Measurements from ENCODE around the gene GOSR2.
"Not testable (repeated sequence)": the region's sequence is repeated elsewhere in the genome, so short reads cannot be mapped to it uniquely, and the experiment has no call there.

Gene GOSR2

DNA sequence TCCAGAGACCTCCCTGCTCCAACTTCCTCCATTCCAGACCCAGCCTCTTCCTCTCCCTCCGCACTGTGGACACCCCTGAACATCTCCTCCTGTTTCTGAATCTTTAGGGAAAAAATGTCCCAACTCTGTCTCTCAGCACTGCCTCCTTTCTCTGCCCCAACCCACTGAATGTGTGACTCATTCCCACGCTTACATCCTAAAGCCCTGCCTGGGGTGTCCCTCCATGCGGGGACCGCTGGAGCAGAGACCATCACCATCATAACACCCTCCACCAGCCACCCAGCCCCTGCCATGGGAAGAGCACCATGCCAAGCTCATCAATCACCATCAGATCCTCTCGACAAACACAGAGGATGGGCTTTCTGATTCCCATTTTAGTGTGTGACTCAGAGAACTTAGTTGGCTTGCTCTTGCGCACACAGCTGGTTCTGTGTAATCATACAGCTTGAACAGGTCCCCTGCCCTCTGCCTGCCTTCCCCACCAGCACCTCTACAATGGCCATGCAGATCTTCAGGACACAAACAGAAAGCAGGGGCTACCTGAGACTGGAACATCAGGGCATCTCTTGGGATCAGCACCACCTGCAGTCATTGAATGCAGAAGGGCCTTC lies 45.4 kb downstream of the GOSR2 start:
- no peak for DNase-seq

DNA sequence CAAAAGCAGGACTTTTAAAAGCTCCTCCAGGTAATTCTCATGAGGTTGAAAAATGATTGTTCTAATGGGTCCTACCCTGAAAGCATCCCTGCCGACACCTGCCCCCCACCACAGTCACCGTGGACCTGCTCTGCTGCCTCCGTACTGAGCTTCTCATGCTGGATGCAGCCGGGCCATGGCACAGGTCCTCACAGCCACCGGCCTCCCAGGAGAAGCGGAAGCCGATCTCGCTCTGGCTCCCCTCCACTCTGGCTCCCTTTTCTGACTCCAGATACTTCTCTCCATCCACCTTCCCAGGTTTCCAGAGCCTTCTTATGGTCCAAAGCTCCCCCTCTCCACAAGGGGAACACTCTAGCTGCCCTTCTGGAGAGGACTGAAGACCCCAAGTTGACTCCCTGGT lies 45.9 kb downstream of the GOSR2 start:
- no peak for DNase-seq

DNA sequence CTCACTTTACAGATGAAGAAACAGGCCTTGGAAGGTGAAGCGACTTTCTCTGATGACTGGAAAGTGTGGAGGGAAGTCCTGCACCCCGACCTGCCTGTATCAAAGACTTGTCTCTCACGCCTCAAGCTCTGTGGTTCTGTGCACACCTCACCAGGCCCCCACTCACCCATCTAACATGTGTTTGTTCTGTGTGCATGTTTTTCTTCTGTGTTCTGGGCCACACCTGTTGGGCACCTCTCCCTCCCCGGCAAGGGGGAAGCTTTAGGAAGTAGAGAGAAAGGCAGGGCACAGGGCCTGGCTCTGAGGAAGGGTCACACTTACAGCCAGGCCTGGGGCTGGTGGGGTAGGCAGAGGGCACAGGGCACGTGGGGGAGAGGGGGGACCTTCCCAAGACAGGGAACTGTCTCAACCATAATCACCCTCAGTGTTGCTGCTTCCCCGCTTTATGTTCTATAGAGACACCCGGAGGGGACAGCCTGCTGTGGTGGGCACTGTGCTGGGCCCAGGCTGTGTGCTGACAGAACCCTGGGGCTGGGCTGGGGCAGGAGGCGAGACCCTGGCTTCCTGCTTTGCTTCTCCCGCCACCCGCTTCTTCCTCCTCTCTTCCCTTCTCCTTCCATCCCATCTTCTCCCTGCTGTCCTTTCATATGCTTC lies 48.8 kb downstream of the GOSR2 start:
- DNase-seq, result no peak

DNA sequence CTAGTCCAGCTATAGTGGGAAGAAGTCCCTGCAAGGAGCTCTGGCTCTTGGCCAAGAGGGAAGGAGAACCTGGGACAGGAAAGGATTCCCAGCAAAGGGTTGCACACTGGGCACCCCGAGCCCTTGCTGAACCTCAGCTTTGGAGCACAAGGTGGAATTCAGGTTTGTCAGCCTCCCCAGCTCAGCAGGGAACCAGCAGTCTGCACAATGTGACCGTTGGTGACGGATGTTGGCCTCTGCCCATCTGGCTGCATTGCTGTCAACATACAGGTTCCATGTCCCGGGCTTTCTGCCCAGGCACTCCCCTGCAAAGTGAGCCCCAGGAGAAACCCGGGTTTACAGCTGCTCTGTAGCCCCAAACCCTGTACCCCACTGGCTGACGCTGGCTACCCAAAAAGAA lies 49.4 kb downstream of the GOSR2 start:
- DNase-seq, result no peak

DNA sequence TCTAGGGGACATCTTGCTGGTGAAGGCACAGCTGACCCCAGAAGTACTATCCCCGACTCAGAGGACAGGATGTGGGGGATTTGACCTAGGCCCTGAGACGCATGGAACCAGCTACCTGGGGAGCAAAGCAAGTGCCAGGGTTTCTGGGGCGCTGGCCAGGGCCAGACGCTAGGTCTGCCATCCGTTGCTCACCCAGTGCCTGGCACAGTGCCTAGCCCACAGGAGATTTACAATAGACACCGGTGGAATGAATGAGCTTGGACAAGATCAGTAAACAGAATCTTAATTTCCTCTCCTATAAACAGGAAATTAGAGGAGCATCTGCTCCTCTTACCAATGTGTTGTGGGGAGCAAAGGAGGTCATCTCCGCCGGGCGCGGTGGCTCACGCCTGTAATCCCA lies 51.1 kb downstream of the GOSR2 start:
- DNase-seq, result no peak

DNA sequence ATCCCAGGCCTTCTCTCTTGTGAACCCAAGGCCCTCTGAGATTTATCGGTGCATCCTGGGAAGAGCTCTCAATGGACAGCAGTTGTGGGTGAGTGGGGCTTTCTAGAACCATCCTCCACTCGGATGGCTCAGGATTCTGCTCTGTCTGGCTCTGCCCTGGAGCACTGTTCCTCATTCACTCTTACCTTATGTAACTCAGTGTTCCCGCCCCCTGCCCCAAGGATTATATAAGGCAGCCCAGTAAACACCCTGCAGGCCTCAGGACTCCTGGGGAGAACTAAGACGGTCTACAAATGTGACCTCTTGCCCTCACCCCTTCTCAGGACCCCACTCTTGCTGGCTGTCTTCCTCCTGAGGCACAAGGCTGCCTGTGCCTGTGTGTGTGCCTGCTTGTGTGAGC lies 52.3 kb downstream of the GOSR2 start:
- DNase-seq, result no peak

DNA sequence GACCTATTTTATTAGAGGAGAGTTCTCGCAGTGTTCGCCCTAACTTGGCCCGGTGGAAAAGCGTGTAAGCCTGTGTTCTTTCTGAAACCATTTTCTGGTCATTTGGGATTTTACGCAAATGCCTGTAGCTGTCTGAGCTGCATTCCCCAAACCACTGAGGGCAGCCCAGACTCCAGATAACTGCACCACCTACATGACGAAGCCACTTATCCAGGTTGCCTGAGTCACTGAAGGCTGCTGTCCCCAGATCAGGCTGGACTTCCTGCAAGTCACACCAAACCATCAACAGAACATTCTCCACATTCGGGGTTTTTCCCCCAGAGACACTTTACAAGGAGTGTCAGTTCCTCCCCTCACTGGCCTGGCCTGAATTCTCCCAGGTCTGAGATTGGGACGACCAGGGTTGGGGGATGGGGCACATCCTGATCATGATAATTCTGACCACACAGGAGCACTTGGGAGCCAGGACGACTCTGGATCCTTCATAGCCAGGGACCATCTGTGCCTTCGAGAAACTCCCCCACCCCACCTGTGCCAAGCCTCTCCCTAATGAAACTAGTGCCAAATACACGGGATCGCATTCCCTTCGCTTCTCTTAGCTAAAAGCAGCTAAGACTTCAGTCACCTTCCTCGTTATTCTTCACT lies 53.8 kb downstream of the GOSR2 start:
- no peak for DNase-seq

DNA sequence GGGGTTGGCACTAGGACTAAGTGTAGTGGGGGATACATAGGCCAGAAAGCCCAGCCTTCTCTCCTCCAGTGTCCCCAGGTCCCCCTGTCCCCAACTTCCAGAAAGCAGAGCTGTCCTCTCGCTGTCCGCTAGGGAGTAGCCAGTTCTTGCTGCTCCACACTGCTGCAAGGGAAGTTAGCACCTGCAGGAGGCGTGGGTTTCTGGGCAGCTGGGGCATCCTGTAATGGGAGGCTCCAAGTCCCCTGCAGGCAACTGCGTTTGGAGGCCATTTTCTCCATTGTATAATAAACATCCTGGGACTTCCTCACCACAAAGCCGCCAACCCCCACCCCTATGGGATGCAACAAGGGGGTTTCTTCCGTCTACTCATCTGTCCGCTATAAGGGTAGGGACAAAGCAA lies 54.4 kb downstream of the GOSR2 start:
- no peak for DNase-seq

DNA sequence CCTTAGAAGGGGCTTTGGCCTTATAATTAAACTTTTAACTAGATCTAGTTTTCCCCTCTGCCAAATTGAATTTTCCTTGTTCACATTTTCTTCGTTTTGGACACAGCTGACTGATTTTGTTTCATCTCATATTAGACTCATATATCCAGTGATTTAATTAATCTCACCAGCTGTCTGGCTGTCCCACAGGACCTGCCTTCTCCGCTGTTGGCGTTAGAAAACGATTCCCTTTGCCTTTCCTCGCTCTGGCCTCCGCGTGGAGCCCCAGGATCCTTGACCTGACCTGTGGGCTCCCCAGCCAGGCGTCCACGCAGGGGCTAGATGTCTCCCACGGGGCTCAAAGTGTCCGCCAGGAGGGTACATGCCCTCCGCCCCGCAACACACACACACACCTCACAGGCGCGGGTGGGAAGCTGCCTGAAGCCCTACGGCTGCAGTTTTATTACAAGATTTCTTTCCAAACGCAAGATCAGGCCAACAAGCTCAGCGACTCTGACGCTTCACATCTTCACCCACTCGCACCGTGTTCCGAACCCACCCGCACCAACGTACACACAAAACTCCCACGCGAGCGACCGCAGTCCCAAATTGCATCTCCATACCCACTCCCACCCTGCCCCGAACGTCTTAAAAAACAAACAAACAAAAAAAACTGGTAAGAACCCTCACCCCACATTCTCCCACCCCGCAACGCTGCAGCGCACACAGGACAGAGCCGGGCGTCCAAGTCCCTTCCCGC lies 55.0 kb downstream of the GOSR2 start:
- DNase-seq, result no peak

DNA sequence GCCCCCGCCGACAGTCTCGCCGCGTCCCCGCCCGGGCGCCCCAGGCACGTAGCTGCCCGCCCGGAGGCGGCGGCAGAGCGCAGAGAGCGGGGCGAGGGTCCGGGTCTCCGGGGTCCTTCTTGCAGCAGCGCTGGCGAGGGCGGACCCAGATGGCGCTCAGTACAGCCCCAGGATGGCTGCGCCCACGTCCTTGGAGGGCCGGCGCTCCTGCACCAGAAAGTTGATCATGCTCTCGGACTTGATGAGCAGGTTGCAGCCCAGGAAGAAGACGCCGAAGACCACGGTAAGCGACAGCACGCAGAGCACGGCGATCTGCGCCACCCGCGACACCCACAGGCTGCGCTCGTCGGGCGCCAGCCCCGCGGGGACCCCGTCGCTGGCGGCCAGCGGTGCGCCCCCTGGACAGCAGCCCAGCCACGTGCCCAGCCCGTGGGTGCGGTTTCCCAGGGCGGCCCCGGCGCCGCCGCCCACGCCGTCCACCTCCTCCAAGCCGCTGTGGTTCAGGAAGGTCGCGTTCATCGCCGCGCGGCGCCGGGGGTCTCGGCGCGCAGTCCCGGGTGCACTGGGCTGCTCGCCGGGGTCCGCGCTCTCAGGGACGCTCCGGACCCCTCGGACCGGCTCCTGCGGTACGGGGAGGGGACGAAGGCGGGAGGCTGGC lies 55.7 kb downstream of the GOSR2 start:
- DNase-seq, result no peak

DNA sequence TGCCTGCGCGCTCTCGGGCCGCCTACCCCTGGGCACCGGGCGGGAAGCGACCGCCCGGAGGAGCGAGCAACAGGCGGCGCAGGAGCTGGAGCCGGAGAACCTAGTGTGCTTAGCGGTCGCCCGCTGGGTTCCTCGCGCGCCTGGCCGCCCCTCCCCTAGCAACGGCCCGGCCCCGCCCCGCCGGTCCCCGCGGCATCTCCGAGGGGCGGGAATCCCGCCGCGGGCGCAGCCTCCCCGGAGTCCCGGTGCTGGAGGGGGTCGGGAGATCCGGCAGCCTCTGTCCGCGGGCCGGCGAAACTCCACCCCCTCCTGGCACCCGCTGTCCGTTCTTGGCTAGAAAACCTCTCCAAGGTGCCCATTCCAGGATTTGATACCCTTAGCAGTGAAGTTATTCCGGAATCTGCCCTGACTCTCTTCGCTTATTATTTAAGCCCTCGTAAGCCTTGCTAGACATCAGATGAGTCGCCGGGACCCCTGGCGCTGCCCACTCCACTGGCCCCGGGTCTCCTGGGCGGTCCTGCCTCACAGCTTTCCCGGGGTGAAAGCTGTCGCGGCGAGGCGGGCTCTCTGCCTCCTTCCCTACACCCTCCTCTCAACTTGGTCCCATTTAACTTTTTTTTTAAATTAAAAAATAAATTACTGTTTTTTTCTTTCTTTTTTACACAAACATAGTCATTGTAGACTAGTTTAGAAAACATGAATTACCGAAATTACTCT lies 56.3 kb downstream of the GOSR2 start, which contains the start of gene RPRML:
Gene RPRML, minus strand, starts transcription at position 107 of the 717 bp plus-strand sequence. CDS start 246 bp downstream, outside the sequence.
- DNase-seq, result no peak

DNA sequence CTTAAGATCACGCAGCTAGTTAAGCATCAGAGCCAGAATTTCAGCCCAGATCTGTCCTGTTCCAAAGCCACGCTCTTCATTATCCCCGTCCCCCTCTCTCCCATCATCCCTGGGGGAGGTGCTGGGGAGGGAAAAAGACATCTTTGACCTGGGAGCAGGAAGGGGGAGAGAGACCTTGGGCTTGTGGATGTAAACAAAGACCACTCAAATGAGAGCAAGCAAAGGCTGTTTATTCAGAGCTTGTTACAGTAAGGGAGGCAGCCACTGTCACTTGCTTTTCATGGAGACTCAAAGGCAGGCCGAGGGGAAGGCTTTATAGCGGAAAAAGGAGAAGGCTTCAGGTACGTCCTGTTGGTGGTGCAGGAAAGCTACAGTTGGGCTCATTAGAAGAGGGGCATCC lies 59.6 kb downstream of the GOSR2 start:
- DNase-seq, result no peak

DNA sequence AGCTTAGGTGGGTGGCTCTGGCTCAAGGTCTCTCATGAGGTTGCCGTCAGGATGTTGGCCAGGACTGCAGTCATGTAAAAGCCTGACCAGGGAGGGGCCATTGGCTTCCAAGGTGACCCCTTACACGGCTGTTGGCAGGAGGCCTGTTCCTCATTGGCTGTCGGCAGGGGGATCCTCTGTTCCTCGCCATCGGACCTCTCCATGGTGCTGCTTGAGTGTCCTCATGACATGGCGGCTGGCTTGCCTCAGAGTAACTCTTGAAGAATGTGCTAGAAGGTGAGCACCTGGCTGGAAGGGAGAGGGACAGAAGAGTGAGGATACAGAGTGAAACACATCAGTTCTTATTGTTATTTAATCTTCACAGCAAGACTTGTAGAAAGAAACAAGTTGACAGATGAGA lies 60.8 kb downstream of the GOSR2 start:
- no peak for DNase-seq

DNA sequence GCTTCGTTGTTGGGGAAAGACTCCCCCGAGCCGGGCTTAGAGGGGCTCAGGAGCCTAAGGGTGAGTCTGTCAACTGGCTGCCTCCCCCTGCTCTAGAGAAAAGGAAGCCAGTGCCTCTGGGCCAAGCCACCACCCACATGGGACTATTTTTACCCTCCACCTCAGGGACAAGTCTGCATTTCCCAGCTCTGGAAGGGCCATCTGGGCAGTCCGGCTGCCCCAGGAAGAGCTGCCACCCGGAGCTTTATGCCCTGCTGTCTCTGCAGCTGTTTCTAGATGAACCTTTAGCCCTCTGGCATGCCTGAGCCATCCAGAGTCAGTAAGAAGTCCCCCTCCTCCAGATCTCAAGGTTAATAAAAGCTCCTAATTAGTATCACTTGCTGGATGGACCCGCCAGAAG lies 61.4 kb downstream of the GOSR2 start:
- DNase-seq, result no peak

DNA sequence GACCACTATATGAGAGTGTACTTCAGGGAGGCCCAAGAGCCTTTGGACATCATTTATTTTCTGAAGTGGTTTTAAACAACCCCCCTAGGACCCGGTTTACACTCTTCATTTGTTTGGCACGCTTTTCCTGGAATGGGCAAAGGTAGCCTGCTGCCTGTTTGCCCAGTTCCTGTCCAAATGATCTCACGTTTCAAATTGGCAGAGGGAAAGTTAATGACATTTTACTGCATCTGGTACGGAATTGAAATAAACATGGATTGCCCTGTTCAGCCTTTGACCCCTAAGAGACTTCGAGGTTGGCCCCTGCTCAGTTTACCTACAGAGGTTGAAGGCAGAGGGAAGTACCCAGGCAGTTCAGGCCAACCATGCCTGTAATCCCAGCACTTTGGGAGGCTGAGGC lies 61.9 kb downstream of the GOSR2 start:
- no peak for DNase-seq

DNA sequence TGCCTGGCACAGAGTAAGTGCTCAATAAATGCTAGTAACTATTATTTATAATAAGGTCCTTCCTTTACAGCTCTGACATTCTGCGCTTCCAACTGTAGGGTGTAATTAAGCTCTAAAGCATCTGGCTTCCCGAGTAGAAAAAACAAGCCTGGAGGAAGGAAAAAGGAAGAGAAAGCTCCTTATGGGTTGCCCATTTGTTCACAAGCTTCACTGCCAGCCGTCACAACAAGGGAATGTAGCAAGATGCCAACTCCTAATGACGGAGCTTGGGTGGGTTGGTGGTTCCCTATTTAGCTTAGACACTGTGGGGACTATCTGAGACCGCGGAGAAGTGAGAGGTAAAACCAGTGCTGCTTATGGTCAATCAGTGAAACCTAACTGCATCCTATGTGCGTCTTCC lies 63.4 kb downstream of the GOSR2 start:
- DNase-seq, result no peak

DNA sequence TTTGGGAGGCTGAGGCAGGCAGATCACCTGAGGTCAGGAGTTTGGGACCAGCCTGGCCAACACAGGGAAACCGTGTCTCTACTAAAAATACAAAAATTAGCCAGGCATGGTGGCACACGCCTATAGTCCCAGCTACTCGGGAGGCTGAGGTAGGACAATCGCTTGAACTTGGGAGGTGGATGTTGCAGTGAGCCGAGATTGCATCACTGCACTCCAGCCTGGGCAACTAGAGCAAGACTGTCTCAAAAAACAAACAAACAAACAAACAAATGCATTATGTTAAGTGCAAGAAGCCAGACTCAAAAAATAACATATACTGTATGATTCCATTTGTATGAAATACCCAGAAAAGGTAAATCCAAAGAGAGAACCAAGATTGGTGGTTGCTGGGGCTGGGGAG lies 65.0 kb downstream of the GOSR2 start:
- not testable (repeated sequence) for DNase-seq

DNA sequence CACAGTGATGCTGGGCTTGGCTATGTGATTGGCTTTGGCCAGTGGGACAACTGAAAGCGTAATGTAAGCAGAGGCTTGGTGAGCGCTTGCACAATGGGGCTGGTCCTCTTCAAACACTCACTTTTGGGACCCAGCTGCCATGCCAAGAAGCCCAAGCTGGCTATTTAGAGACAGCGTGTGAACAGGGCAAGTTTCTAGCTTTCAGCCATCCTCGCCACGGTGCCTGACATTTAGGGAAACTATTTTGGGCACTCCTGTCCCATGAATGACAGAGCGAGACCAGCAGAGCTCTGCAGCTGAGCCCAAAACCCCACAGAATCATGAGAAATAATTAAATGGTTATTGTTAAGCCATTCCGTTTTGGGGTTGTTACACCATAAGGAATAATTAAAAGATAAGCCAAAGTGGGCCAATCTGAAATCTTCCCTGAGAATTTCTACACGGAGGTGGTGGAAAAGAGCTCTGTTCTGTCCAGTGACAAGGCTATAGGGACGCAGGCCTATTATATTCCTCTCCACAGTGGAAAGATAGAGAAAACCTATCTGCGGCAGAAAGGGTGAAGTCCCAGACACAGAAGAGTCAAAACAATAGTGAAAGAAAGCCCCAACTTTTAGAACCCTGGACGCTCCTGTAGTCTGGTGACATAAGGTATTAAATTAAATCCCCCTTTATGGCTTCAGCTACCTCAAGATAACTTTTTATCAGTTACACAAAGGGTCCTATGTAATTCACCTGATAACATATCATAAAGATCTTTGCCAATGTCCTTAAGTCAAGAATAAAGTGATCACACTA lies 66.9 kb downstream of the GOSR2 start:
- no peak for DNase-seq

DNA sequence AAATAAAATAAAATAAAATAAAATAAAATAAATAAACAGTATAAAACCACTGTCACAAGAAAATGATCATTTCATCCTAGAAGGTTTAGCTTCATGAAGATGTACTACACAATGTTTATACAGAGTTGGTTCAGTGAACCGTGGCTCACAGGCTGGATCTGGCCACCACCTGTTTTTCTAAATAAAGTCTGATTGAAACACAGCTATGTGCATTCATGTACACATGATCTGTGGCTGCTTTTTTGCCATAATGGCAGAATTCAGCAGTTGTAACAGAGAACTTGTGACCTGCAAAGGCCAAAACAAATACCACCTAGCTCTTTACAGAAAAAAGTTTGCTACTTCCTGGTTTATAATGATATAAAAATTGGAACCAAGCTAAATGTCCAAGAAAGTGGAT lies 68.7 kb downstream of the GOSR2 start:
- DNase-seq, result no peak

All from GDM1 (cell line).